ENCODE data around the gene PXMP2. TPM values are rescaled to one million over a fixed set of nuclear protein-coding genes. Genes with fewer than 3 reads are reported as not detected.
"Not testable (repeated sequence)": the region's sequence is repeated elsewhere in the genome, so short reads cannot be mapped to it uniquely, and the experiment has no call there.

The PXMP2 gene
- total RNA-seq, 1 donor from 2014 or later, result 62.5 TPM

DNA sequence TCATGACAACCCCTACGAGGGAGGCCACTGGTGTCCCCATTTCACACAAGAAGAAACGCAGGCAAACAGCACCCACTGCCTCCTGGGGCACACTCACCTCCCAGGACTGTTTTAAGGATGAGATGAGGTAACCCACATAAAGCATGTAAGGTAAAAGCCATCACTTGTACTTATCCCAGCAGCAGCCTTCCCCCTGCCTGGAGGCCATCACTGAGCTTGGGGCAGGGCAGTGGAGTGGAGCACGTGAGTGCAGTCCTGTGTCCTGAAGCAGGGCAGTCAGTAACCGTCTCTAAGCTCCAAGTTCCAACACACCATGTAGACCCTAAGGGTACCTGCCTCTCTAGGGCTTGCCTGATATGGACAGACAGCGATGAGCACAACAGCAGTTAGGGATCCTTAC is 2.0 kb upstream of the PXMP2 start:
- no peak for ATAC-seq
- intact Hi-C loops (cut with DNase I), result loop anchor here (5.0 kb wide), 1 partner anchor 82 kb away; no protein-coding TSS in a partner anchor
- DNase-seq (ENCODE audit: missing footprints), result no peak

DNA sequence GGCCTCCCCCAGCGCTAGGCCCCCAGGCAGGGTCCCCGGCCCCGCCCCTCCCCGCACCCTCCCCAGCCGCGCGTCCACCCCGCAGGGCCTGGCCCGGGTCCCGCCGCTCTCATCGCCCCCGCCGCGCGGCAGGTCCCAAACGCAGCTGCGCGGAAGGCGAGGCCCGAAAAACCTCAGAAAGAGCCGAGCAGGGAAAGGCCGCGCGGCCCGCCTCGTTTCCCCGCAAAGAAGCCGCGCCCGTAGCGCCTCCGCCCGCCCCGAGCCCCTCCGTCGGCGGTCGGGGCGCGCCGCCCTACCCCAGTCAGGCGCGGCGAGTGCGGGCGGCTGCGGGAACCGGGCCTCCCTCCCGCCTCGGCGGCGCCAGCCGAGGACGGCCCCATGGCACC is 569 bp upstream of the PXMP2 start:
- intact Hi-C loops (cut with DNase I), result loop anchor here (5.0 kb wide), 1 partner anchor 80 kb away; no protein-coding TSS in a partner anchor
- DNase-seq (ENCODE audit: missing footprints) (peak; percentile 77), ATAC-seq (no peak)

DNA sequence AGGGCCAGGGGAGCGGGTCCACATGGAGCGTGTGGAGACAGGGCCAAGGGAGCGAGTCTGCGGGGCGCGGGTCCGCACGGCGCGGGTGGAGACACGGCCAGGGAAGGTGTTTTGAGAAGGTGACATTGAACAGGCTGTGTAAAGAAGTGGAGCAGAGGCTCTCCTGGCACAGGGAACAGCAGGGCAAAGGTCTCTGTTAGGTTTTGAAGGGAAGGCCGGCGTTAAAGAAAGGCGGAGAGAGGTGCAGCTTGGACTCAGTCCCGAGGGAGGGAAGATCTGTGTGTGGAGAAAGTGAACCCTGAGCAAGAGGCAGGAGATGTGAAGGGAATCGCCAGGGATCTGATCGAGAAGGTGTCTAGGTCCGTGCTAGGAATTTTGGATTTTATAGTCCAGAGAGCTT is 1.8 kb downstream of the PXMP2 start:
- ATAC-seq, result no peak
- DNase-seq (ENCODE audit: missing footprints), result no peak
- intact Hi-C loops (cut with DNase I), result loop anchor here (5.0 kb wide), 1 partner anchor 78 kb away; no protein-coding TSS in a partner anchor

DNA sequence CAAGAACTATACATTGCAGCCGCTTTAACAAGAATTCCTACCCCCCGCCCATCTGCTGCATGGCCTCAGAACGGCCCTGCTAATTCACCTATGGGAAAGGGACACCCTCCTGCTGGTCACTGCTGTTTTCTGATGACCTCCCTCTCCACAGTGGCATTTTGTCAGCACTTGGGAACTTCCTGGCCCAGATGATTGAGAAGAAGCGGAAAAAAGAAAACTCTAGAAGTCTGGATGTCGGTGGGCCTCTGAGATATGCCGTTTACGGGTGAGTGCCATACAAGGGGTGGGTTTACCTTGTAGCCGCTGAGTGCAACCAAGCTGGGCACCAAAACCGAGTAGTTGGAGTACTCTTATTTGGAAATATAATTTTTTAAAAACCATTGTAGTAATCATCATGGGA is 2.7 kb downstream of the PXMP2 start:
- no peak for DNase-seq (ENCODE audit: missing footprints)
- no peak for ATAC-seq
- intact Hi-C loops (cut with DNase I), result no loop called here

DNA sequence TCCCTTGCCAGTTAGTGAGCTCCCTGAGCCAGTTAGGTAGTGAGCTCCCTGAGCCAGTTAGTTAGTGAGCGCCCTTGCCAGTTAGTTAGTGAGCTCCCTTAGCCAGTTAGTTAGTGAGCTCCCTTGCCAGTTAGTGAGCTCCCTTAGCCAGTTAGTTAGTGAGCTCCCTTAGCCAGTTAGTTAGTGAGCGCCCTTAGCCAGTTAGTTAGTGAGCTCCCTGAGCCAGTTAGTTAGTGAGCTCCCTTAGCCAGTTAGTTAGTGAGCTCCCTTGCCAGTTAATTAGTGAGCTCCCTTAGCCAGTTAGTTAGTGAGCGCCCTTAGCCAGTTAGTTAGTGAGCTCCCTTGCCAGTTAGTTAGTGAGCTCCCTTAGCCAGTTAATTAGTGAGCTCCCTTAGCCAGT is 4.6 kb downstream of the PXMP2 start:
- DNase-seq (ENCODE audit: missing footprints); intact Hi-C loops (cut with DNase I); ATAC-seq: not testable (repeated sequence)

DNA sequence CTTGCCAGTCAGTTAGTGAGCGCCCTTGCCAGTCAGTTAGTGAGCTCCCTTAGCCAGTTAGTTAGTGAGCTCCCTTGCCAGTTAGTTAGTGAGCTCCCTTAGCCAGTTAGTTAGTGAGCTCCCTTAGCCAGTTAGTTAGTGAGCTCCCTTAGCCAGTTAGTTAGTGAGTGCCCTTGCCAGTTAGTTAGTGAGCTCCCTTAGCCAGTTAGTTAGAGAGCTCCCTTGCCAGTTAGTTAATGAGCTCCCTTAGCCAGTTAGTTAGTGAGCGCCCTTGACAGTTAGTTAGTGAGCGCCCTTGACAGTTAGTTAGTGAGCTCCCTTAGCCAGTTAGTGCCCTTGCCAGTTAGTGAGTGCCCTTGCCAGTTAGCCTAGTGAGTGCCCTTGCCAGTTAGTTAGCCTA is 7.5 kb downstream of the PXMP2 start:
- ATAC-seq; intact Hi-C loops (cut with DNase I); DNase-seq (ENCODE audit: missing footprints): not testable (repeated sequence)

DNA sequence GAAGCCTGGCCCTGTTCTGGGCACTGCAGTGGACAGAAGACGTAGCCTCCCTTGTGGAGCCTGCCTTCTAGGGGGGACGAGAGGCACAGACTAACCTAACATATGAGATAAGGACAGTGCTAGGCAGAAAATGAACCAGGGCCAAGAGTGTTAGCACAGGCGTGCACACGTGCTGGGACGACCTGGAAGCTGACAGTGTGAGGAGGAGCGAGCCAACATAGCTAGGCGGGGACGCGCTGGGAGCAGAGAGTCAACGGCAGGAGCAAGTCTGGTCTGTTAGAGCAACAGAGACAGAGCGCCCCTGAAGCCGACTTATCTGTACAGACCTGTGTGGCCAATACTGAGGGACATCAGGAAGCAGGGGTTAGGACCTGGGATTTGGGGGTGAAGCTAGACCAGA is 8.0 kb downstream of the PXMP2 start:
- intact Hi-C loops (cut with DNase I), result no loop called here
- ATAC-seq (peak; percentile 97), DNase-seq (ENCODE audit: missing footprints) (no peak)

DNA sequence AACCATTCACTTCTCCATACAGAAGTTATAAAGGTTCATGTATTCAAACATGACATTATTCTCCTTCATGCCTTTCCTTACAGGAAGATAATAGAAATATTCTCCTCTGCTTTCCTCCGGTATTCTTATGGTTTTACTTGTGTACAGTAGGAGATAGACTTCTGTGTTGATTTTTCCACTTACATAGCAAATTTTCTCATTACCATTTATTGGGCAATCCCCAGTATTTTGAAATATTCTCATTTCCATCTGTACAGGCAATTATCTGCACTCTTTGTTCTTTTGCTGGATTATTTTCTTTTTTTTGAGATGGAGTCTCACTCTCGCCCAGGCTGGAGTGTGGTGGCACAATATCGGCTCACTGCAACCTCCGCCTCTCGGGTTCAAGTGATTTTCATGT is 11.0 kb downstream of the PXMP2 start:
- ATAC-seq, result no peak
- no peak for DNase-seq (ENCODE audit: missing footprints)
- intact Hi-C loops (cut with DNase I), result no loop called here

DNA sequence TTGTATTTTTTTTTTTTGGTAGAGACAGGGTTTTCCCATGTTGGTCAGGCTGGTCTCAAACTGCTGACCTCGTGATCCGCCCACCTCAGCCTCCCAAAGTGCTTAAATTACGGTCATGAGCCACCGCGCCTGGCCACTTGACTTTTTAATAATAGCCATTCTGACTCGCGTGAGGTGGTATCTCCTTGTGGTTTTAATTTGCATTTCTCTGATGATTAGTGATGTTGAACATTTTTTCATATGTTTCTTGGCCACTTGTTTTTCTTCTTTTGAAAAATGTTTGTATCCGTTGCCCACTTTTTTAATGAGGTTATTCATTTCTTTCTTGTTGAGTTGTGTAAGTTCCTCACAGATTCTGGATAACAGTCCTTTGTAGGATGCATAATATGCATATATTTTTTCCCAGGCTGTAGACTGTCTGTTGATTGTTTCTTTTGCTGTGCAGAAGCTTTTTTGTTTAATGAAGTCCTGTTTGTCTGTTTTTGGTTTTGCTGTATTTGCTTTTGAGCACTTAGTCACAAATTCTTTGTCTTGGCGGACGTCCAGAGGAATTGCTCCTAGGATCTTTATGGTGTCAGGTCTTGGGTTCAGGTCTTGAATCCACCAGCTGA is 12.9 kb downstream of the PXMP2 start:
- intact Hi-C loops (cut with DNase I), result no loop called here
- ATAC-seq, result no peak
- no peak for DNase-seq (ENCODE audit: missing footprints)

DNA sequence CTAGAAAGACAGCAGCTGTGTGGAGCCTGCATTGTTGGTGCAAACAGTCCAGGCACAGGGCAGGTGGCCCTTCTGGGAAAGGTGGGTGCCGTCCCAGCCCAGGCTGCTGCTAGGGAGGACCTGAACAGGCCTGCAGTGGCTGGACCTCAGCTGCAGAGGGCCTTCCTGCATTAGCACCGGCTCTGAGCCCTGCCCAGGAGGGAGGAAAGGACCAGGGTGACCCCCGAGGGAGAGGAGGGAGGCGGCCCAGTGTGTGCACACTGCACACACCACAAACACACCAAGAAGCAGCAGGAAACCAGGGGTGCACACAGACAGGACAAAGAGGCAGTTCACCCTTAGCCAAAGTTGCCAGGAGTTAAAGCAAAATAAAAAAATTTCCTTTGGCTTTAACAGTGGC is 15.3 kb downstream of the PXMP2 start:
- intact Hi-C loops (cut with DNase I), result no loop called here
- no peak for ATAC-seq
- no peak for DNase-seq (ENCODE audit: missing footprints)

DNA sequence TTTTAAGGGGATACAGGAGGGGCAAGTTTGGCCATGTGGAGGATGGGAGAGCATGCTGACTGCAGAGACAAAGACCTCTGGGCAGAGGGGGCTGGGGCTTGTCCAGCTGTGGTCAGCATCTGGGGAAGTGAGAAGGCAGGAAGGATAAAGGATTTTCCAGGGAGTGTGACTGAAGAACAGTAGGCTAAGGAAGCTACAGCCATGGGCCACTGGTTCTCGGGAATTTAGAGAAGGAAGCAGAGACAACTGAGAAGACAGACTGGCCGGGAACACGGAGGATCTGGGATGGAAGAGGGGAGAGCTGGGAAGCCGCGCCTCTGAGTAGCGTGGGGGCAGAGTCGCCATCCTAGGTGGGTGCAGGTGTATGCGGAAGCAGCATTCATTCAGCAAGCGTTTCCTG is 16.3 kb downstream of the PXMP2 start:
- DNase-seq (ENCODE audit: missing footprints) (no peak), ATAC-seq (no peak)
- intact Hi-C loops (cut with DNase I), result no loop called here

DNA sequence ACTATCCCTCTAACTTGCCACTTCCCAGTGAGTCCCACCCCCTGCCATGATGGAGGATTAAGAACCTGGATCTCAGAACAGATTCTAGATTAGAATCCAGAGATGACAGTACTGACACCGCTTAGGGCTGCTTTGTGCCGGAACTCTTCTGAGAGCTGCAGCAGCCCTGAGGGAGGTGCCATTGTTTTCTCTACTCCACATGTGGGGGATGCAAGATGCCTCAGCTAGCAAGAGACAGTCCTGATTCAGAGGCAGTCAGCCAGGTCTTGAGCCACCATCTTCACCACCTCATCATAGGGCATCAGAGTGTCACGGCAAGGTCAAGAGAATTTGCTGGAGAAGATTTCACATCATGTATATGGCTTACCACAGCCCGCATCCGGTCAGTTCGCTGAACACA is 19.9 kb downstream of the PXMP2 start:
- intact Hi-C loops (cut with DNase I), result no loop called here
- ATAC-seq (no peak), DNase-seq (ENCODE audit: missing footprints) (no peak)

DNA sequence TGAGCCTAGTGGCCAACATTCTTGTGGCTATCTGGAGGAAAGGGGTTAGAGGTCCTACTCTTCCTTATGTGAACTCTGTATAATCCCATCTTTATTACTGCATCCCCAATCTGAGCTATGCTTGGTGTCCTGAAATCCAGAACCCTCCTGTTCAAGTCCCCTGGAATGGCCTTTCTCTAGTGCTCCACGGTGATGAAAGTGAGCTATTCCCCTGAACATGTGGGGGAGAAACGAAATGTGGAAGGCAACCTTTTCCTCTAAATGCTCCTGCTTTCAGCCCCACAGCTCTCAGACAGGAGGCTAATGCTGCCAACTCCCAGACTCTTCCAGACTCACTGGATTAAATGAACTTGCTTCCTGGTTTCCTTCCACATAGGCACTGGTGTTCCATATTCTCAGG is 20.8 kb downstream of the PXMP2 start:
- DNase-seq (ENCODE audit: missing footprints) (no peak), ATAC-seq (no peak)
- intact Hi-C loops (cut with DNase I), result no loop called here

DNA sequence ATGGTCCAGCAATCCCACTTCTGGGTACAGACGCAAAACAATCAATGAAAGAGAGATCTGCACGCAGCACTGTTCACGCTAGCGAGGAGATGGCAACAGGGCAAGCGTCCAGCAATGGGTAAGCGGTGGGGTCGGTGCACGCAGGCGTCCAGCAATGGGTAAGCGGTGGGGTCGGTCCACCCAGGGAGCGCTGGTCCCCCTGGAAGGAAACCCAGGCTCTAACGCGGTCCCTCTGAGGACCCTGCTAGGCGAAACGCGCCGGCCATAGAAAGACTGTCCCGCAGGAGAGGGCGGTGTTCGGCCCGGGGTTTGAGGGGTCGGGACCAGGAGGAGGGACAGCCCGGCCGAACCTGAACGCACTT is 22.6 kb downstream of the PXMP2 start:
- intact Hi-C loops (cut with DNase I), result no loop called here
- ATAC-seq, result peak; percentile 36

DNA sequence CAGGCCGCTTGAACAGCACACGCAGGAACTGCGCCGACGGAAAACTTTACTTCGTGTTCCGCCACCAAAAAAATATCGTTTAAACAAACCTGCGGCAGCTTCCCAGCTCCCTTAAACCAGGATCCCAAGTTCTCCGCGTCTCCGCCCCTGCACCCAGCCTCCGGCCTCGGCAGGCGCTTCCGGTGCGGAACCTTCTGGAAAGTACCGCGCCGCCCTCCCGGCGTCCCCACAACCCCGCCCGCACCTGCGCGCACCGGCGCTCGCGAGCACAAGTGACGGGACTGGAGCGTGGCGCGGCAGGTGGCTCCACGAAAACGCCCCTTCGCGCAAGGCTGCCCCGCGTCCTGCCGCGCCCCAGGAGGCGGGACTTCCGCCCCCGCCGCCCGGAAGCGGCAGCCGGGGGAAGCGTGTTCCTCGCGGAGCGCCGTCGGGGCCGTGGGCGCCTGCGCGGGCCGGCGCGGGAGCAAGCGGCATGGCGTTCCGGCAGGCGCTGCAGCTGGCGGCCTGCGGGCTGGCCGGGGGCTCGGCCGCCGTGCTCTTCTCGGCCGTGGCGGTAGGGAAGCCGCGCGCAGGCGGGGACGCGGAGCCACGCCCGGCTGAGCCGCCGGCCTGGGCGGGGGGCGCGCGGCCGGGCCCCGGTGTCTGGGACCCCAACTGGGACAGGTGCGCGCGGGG is 23.2 kb downstream of the PXMP2 start, which contains the start of gene PGAM5:
PGAM5 (plus strand) TSS at position 438 of the 675 bp plus-strand sequence; CDS start at position 473, 35 bp downstream.
- intact Hi-C loops (cut with DNase I), result no loop called here
- DNase-seq (ENCODE audit: missing footprints), result peak; percentile 92

More for the DNA sequence above, 22.6 kb downstream of the PXMP2 start:
- no peak for DNase-seq (ENCODE audit: missing footprints)

DNA sequence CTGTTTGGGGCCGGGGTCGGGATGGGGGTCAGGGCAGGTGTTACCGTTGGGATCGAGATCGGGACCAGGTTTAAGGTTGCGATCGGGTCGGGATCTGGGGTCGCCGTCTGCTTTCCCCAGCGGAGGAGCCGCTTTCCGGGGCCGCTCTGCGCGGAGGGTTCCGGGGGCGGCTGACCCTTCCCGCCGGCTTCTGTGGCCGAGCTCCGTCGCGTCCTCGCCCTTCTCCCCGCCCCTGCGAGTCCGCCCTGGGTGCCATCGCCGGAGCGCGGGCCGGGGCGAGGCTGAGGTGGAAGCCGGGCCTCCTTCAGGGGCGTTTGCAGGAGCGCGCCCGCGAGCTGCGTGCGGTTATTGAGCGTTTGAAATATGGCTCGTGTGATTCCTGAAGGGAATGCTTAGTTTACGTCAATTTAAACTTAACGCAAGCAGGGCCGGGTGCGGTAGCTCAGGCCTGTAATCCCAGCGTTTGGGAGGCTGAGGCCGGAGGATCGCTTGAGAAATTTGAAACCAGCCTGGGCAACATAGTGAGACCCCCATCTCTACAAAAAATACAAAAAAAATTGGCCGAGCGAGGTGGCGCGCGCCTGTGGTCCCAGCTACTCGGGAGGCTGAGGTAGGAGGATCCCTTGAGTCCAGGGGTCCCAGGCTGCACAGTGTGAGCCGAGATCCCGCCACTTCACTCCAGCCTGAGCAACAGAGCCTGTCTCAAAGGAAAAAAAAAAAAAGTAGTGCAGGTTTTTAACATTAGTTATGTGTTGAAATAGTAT is 23.9 kb downstream of the PXMP2 start:
- intact Hi-C loops (cut with DNase I), result no loop called here
- no peak for DNase-seq (ENCODE audit: missing footprints)

More for the DNA sequence above, 23.2 kb downstream of the PXMP2 start, which contains the start of gene PGAM5:
- ATAC-seq, result peak; percentile 96

DNA sequence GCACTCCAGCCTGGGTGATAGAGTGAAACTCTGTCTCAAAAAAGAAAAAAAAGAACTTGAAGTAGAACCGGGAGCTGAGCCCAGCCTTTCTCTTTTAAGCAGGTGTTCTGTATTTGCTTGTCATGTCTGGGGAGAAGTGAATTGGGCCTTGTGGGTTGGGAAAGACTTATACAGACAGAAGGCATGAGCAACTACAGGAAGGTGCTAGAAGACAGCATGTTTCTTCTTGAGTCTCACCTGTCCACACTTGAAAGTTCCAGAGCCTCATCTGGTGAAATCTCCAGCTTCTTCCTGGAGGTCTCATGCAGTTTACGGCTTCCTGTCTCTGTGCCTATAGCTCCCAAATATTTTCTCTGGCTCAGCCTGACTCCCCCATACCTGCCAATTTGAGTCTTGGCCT is 25.7 kb downstream of the PXMP2 start:
- intact Hi-C loops (cut with DNase I), result no loop called here
- no peak for DNase-seq (ENCODE audit: missing footprints)
- ATAC-seq, result no peak

More for the DNA sequence above, 23.9 kb downstream of the PXMP2 start:
- ATAC-seq, result no peak

DNA sequence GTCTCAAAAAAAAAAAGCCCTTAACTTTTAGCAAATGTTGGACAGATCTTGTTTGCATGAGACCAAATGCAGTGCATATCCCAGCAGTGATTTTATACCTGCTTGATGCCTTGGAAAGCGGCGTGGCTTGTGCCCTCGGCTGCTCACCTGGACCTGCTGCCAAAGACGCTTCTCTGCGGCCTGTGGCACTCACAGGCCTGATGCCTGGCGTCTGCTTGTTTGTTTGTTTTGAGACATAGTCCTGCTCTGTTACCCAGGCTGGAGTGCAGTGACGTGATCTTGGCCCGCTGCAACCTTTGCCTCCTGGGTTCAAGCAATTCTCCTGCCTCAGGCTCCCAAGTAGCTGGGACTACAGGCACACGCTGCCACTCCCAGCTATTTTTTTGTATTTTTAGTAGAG is 28.5 kb downstream of the PXMP2 start:
- no peak for DNase-seq (ENCODE audit: missing footprints)
- no peak for ATAC-seq
- intact Hi-C loops (cut with DNase I), result no loop called here

DNA sequence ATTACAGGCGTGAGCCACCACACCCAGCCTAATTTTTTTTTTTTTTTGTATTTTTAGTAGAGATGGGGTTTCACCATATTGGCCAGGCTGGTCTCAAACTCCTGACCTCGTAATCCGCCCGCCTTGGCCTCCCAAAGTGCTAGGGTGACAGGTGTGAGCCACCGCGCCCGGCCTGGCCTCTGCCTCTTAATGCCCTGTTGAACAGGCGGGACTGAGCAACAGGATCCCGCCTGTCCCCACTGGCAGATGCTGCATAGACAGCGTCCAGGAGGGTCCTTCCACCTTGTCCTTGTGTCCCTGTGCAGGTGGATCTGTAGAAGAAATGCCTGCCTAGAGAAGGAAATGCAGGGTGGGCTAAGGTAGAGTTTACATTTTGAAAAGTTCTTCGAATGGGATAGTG is 29.0 kb downstream of the PXMP2 start:
- DNase-seq (ENCODE audit: missing footprints) (no peak), ATAC-seq (no peak)
- intact Hi-C loops (cut with DNase I), result no loop called here

DNA sequence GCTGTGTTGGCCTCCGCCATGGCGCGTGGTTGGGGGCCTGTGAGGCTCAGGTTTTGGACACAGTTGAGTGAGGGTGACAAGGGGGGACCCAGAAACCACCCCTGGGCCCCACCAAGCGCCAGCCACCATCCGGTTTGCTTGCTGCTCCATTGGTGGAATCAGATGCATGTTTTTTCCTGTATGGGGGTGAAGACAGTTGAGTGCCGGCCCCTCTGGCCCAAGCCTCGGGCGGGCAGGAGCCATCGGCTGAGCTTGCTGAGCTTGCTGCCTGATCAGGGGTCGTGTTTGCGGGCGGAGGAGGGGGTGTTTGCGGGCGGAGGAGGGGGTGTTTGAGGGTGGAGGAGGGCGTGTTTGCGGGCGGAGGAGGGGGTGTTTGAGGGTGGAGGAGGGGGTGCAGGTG is 29.6 kb downstream of the PXMP2 start:
- intact Hi-C loops (cut with DNase I), result no loop called here
- DNase-seq (ENCODE audit: missing footprints) (no peak), ATAC-seq (no peak)

All from Right ventricle myocardium inferior (tissue), 1 donor.